Retinal pigment epithelial cell (primary cell): ENCODE data around the gene DPP6.

ENCODE experiments used
- DNase-seq: peaks from one replicate; pipeline ENCODE4 v3.0.0-alpha.2; 2010; ENCODE audit warnings: low read depth
- H3K4me3 ChIP-seq: 2 replicates; pipeline ENCODE4 v1.5.1; 2011; ENCODE audit warnings: mild to moderate bottlenecking, low read length, control low read depth, moderate library complexity
- CTCF ChIP-seq: conservative IDR thresholded peaks from 2 replicates; pipeline ENCODE4 v1.5.1; 2011; ENCODE audit warnings: low read depth, low read length, control low read depth, inconsistent platforms

The DPP6 gene

GRCh38 chr7:154785898-154786297 lies 733.7 kb downstream of the DPP6 start:
- no peak overlapping the region for H3K4me3 ChIP-seq
- no peak for TF ChIP-seq CTCF
- DNase-seq = no peak

GRCh38 chr7:154789404-154789803 lies 737.2 kb downstream of the DPP6 start:
- no peak for TF ChIP-seq CTCF
- no peak overlapping the region for H3K4me3 ChIP-seq
- DNase-seq = no peak

GRCh38 chr7:154791611-154792010 lies 739.4 kb downstream of the DPP6 start:
- no peak overlapping the region for H3K4me3 ChIP-seq
- no peak for DNase-seq
- TF ChIP-seq CTCF = no peak

- H3K4me3 ChIP-seq = no peak overlapping the region
- DNase-seq = no peak
- TF ChIP-seq CTCF = no peak
These were observed 740.3 kb downstream of the DPP6 start for GRCh38 chr7:154792436-154793055.

- no peak for DNase-seq
- peak; percentile 21 for TF ChIP-seq CTCF
These were observed 742.1 kb downstream of the DPP6 start for GRCh38 chr7:154794147-154794780.

GRCh38 chr7:154795014-154795413 lies 742.8 kb downstream of the DPP6 start:
- TF ChIP-seq CTCF = no peak
- no peak overlapping the region for H3K4me3 ChIP-seq
- DNase-seq = no peak

More at GRCh38 chr7:154794147-154794780, 742.1 kb downstream of the DPP6 start:
- no peak overlapping the region for H3K4me3 ChIP-seq

GRCh38 chr7:154795437-154795836 lies 743.2 kb downstream of the DPP6 start:
- no peak for TF ChIP-seq CTCF
- no peak overlapping the region for H3K4me3 ChIP-seq
- no peak for DNase-seq
